ENCODE results near the gene EMC9. TPM values are rescaled to one million over a fixed set of nuclear protein-coding genes. Genes with fewer than 3 reads are reported as not detected.

EMC9 gene
- polyA plus RNA-seq, 3 donors, result 6.4 to 9.4 (median 8.5) TPM

DNA sequence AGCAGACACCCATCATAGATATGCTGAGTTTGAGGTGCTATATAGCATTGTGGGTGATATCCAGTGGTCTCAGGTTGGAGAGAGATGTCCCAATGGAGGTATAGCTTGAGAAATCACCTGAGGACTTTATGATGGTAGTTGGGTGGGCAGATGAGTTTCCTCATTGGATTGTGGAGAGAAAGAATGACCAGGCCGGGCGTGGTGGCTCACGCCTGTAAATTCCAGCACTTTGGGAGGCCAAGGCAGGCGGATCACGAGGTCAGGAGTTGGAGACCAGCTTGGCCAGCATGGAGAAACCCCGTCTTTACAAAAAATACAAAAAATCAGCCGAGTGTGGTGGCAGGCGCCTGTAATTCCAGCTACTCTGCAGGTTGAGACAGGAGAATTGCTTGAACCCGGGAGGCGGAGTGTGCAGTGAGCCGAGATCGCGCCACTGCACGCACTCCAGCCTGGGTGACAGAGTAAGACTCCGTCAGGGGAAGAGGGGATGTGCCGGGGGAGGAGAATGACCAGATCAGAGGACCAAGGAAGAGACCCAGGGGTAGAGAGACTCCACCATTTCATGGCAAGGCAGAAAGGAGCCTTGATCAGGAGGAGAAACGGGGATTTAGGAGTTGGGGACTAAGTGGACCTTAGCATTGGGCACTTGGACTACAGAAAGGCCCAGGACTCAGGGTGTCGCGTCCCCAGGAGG is 48.0 kb downstream of the EMC9 start:
- peaks cover 10% of the 10 kb centered on the region for H4K20me1 ChIP-seq (ENCODE audit: insufficient read depth, low read length)
- H3K4me3 Mint-ChIP-seq, result peak overlapping the region; percentile 96 to 97
- peak overlapping the region in 2 of 3 experiments; percentile 64 to 98 for H3K4me3 ChIP-seq (replicated peaks in 1 of 3; ENCODE audit: low read depth in 2 of 3, low read length in 3 of 3)
- H3K9me3 Mint-ChIP-seq, result peaks cover 0 to 3% (median 0%) of the 10 kb centered on the region in 7 donors
- H3K27me3 ChIP-seq (ENCODE audit: control insufficient read depth in 2 of 2, insufficient read depth in 2 of 2, low read length in 2 of 2), result no peaks in the 10 kb centered on the region
- H3K4me2 ChIP-seq (replicated peaks; ENCODE audit: extremely low read depth, low read length, poor library complexity, severe bottlenecking), result peak overlapping the region; percentile 98
- peaks cover 0 to 2% (median 0%) of the 10 kb centered on the region in 3 donors for H3K27me3 Mint-ChIP-seq (ENCODE audit: low read depth in 3 of 3)
- peaks cover 45% of the 10 kb centered on the region for H3K4me1 Mint-ChIP-seq
- peaks cover 36 to 49% of the 10 kb centered on the region in 2 donors for H3K4me1 ChIP-seq (ENCODE audit: control insufficient read depth in 1 of 2, insufficient read depth in 2 of 2, low read length in 2 of 2)
- H3K36me3 Mint-ChIP-seq, result peaks cover 12 to 17% of the 10 kb centered on the region in 2 donors
- H3K27ac ChIP-seq (ENCODE audit: low read depth in 1 of 2, low read length in 2 of 2), result peak overlapping the region; percentile 68 to 92
- WGBS (ENCODE audit: insufficient coverage), result 88% methylated on average over 17 of the region's 19 CpGs
- DNase-seq, result no peak
- H3K9me3 ChIP-seq (replicated peaks in 1 of 2; ENCODE audit: control insufficient read depth in 1 of 2, insufficient read depth in 1 of 2, low read length in 2 of 2), result no peaks in the 10 kb centered on the region
- peak overlapping the region; percentile 85 to 95 (median 89) for H3K27ac Mint-ChIP-seq
- peak overlapping the region; percentile 89 for H2AFZ ChIP-seq (ENCODE audit: insufficient read depth, low read depth, low read length, poor library complexity, severe bottlenecking)
- H3K79me2 ChIP-seq (ENCODE audit: insufficient read depth, low read length), result peaks cover 34% of the 10 kb centered on the region
- peak overlapping the region; percentile 6 for H3K9ac ChIP-seq (ENCODE audit: insufficient read depth, low read length, poor library complexity, severe bottlenecking)
- TF ChIP-seq, protein P1, sequence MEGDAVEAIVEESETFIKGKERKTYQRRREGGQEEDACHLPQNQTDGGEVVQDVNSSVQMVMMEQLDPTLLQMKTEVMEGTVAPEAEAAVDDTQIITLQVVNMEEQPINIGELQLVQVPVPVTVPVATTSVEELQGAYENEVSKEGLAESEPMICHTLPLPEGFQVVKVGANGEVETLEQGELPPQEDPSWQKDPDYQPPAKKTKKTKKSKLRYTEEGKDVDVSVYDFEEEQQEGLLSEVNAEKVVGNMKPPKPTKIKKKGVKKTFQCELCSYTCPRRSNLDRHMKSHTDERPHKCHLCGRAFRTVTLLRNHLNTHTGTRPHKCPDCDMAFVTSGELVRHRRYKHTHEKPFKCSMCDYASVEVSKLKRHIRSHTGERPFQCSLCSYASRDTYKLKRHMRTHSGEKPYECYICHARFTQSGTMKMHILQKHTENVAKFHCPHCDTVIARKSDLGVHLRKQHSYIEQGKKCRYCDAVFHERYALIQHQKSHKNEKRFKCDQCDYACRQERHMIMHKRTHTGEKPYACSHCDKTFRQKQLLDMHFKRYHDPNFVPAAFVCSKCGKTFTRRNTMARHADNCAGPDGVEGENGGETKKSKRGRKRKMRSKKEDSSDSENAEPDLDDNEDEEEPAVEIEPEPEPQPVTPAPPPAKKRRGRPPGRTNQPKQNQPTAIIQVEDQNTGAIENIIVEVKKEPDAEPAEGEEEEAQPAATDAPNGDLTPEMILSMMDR (IDR thresholded peaks at IDR 0.05), result no peak
- intact Hi-C loops (cut with micrococcal nuclease), result no loop called here
- peaks cover 5 to 12% of the 10 kb centered on the region in 2 donors for H3K36me3 ChIP-seq (replicated peaks in 1 of 2; ENCODE audit: control insufficient read depth in 1 of 2, insufficient read depth in 2 of 2, low read length in 2 of 2)

DNA sequence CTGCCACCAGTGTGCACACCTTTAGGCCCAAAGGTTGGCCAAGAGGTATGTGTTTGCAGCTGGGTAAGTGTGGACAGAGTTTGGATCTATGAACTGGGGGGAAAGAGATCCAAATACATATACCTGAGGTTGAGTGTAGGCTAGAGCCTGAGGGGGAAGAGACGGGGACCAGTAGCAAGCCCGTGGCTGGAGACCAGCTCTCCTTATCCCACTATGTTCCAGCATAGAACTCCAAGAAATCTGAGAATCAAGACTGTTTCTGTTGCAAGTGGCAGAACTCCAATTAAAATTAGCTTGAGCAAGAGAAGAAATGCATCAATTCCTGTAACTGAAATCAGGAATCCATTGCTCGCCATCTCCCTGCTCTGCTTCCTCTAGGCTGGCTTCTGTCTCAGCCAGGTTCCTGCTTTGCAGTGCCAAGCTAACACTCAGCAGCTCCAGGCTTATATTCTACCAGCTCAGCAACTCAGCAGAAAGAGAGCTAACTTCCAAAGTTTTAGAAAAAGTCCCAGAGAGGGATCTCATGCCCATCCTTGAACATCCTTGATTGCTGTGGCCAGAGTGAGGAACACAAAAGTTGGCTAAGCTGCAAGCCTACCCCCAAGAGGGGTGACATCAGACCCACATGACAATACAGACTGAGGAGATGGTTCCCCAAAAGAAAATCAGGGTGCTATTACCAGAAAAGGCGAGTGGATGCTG is 48.7 kb downstream of the EMC9 start:
- H3K36me3 Mint-ChIP-seq, result peaks cover 8 to 10% of the 10 kb centered on the region in 2 donors
- Histone ChIP-seq H3K9ac (ENCODE audit: insufficient read depth, low read length, poor library complexity, severe bottlenecking) (peak overlapping the region; percentile 6), H3K79me2 (ENCODE audit: insufficient read depth, low read length) (peaks cover 31% of the 10 kb centered on the region), H3K36me3 (replicated peaks in 1 of 2; ENCODE audit: control insufficient read depth in 1 of 2, insufficient read depth in 2 of 2, low read length in 2 of 2) (peaks cover 0 to 5% of the 10 kb centered on the region in 2 donors), H3K4me2 (replicated peaks; ENCODE audit: extremely low read depth, low read length, poor library complexity, severe bottlenecking) (peak overlapping the region; percentile 0), H3K4me3 (replicated peaks in 1 of 3; ENCODE audit: low read depth in 2 of 3, low read length in 3 of 3) (no peak overlapping the region), H3K4me1 (ENCODE audit: control insufficient read depth in 1 of 2, insufficient read depth in 2 of 2, low read length in 2 of 2) (peaks cover 36 to 48% of the 10 kb centered on the region in 2 donors), H4K20me1 (ENCODE audit: insufficient read depth, low read length) (peaks cover 8% of the 10 kb centered on the region), H3K9me3 (replicated peaks in 1 of 2; ENCODE audit: control insufficient read depth in 1 of 2, insufficient read depth in 1 of 2, low read length in 2 of 2) (no peaks in the 10 kb centered on the region), H3K27ac (ENCODE audit: low read depth in 1 of 2, low read length in 2 of 2) (peak overlapping the region; percentile 68 to 92), H3K27me3 (ENCODE audit: control insufficient read depth in 2 of 2, insufficient read depth in 2 of 2, low read length in 2 of 2) (no peaks in the 10 kb centered on the region), H2AFZ (ENCODE audit: insufficient read depth, low read depth, low read length, poor library complexity, severe bottlenecking) (no peak overlapping the region)
- H3K27me3 Mint-ChIP-seq (ENCODE audit: low read depth in 3 of 3), result peaks cover 0 to 2% (median 0%) of the 10 kb centered on the region in 3 donors
- H3K4me3 Mint-ChIP-seq, result peak overlapping the region in 1 of 2 donors; percentile 96
- H3K27ac Mint-ChIP-seq, result peak overlapping the region; percentile 85 to 95 (median 89)
- DNase-seq, result peak; percentile 56 to 73 (median 59)
- H3K9me3 Mint-ChIP-seq, result peaks cover 0 to 3% (median 0%) of the 10 kb centered on the region in 7 donors
- 50% methylated on average over 2 of the region's 4 CpGs for WGBS (ENCODE audit: insufficient coverage)
- peaks cover 45% of the 10 kb centered on the region for H3K4me1 Mint-ChIP-seq
- TF ChIP-seq, protein P1 (IDR thresholded peaks at IDR 0.05), result no peak
- intact Hi-C loops (cut with micrococcal nuclease), result no loop called here

Data from CD14-positive monocyte (primary cell).